CD14-positive monocyte (primary cell): ENCODE results near the gene TLE7. TPM values are rescaled to one million over a fixed set of nuclear protein-coding genes. Genes with fewer than 3 reads are reported as not detected.

Source experiments
- DNase-seq, 3 donors: peaks; one replicate each; pipeline ENCODE4 v3.0.0-alpha.2; 2011 to 2022
- H2AFZ ChIP-seq: 2 replicates; pipeline ENCODE4 v1.6.0; 2012; ENCODE audit warnings: mild to moderate bottlenecking, low read depth, low read length, inconsistent platforms; ENCODE audit not compliant: insufficient read depth, poor library complexity, severe bottlenecking
- H3K27ac ChIP-seq, 2 donors: 1 replicate in 1 of 2; 2 replicates in 1 of 2; pipeline ENCODE4 v1.5.1; 2012 to 2013; ENCODE audit warnings: low read length in 2 of 2, control low read depth in 1 of 2, inconsistent platforms in 1 of 2, low read depth in 1 of 2, mild to moderate bottlenecking in 1 of 2
- H3K27me3 ChIP-seq, 2 donors: one replicate each; pipeline versions ENCODE4 v1.6.0 to v1.6.1; 2011 to 2013; ENCODE audit warnings: low read length in 2 of 2; ENCODE audit not compliant: control insufficient read depth in 2 of 2, insufficient read depth in 2 of 2
- H3K36me3 ChIP-seq, 2 donors: replicated peaks in 1 of 2; 1 replicate in 1 of 2; 2 replicates in 1 of 2; pipeline versions ENCODE4 v1.5.1 to v1.6.1; 2012 to 2013; ENCODE audit warnings: low read length in 2 of 2, control low read depth in 1 of 2, inconsistent platforms in 1 of 2, mild to moderate bottlenecking in 1 of 2; ENCODE audit not compliant: insufficient read depth in 2 of 2, control insufficient read depth in 1 of 2
- H3K4me1 ChIP-seq, 2 donors: 1 replicate in 1 of 2; 2 replicates in 1 of 2; pipeline versions ENCODE4 v1.5.1 to v1.6.1; 2012 to 2013; ENCODE audit warnings: low read length in 2 of 2, control low read depth in 1 of 2, inconsistent platforms in 1 of 2, mild to moderate bottlenecking in 1 of 2, moderate library complexity in 1 of 2; ENCODE audit not compliant: insufficient read depth in 2 of 2, control insufficient read depth in 1 of 2
- H3K4me2 ChIP-seq: replicated peaks from 2 replicates; pipeline ENCODE3; 2012; ENCODE audit warnings: low read length, moderate library complexity, mild to moderate bottlenecking; ENCODE audit not compliant: poor library complexity, severe bottlenecking; ENCODE audit errors: extremely low read depth
- H3K4me3 ChIP-seq, 3 experiments: fragments of 200-600 bp in 1 of 3; sonication (generic) in 1 of 3; replicated peaks in 1 of 3; 1 replicate in 2 of 3; 2 replicates in 1 of 3; pipeline ENCODE4 v1.5.1; 2011 to 2013; ENCODE audit warnings: low read length in 3 of 3, mild to moderate bottlenecking in 3 of 3, control low read depth in 2 of 3, low read depth in 2 of 3, inconsistent platforms in 1 of 3, moderate library complexity in 1 of 3
- H3K79me2 ChIP-seq: 2 replicates; pipeline ENCODE4 v1.6.0; 2012; ENCODE audit warnings: mild to moderate bottlenecking, control low read depth, inconsistent platforms, low read length, moderate library complexity; ENCODE audit not compliant: insufficient read depth
- H3K9ac ChIP-seq: 2 replicates; pipeline ENCODE4 v1.6.0; 2017; ENCODE audit warnings: low read length, mild to moderate bottlenecking; ENCODE audit not compliant: insufficient read depth, poor library complexity, severe bottlenecking
- H3K9me3 ChIP-seq, 2 donors: replicated peaks in 1 of 2; 1 replicate in 1 of 2; 2 replicates in 1 of 2; pipeline versions ENCODE4 v1.5.1 to v1.6.1; 2012 to 2013; ENCODE audit warnings: low read length in 2 of 2, control low read depth in 1 of 2; ENCODE audit not compliant: control insufficient read depth in 1 of 2, insufficient read depth in 1 of 2
- H4K20me1 ChIP-seq: 2 replicates; pipeline ENCODE4 v1.6.0; 2012; ENCODE audit warnings: mild to moderate bottlenecking, low read length, control low read depth, moderate library complexity; ENCODE audit not compliant: insufficient read depth
- H3K27ac Mint-ChIP-seq, 7 donors: one replicate each; pipeline ENCODE4 v1.8.0; 2020; ENCODE audit warnings: mild to moderate bottlenecking in 7 of 7, mixed read lengths in 7 of 7, moderate library complexity in 6 of 7, inconsistent platforms in 2 of 7
- H3K27me3 Mint-ChIP-seq, 3 donors: one replicate each; pipeline ENCODE4 v1.8.0; 2021 to 2022; ENCODE audit warnings: low read depth in 3 of 3, mild to moderate bottlenecking in 3 of 3, mixed read lengths in 3 of 3, moderate library complexity in 3 of 3, inconsistent platforms in 1 of 3
- H3K36me3 Mint-ChIP-seq, 2 donors: one replicate each; pipeline ENCODE4 v1.8.0; 2020; ENCODE audit warnings: mixed read lengths in 2 of 2, inconsistent platforms in 1 of 2, mild to moderate bottlenecking in 1 of 2
- H3K4me1 Mint-ChIP-seq: one replicate; pipeline ENCODE4 v1.8.0; 2020; ENCODE audit warnings: mild to moderate bottlenecking, mixed read lengths
- H3K4me3 Mint-ChIP-seq, 2 donors: one replicate each; pipeline ENCODE4 v1.8.0; 2020; ENCODE audit warnings: mild to moderate bottlenecking in 2 of 2, mixed read lengths in 2 of 2, moderate library complexity in 1 of 2
- H3K9me3 Mint-ChIP-seq, 7 donors: one replicate each; pipeline ENCODE4 v1.8.0; 2020 to 2022; ENCODE audit warnings: mixed read lengths in 7 of 7, mild to moderate bottlenecking in 6 of 7, moderate library complexity in 6 of 7, inconsistent platforms in 2 of 7
- WGBS: methylation state at CpG from one replicate; pipeline ENCODE4 v1.1.5; 2013; ENCODE audit warnings: missing lambda C conversion rate; ENCODE audit not compliant: insufficient coverage; 5-methylcytosine and 5-hydroxymethylcytosine counted together
- intact Hi-C, 2 donors: fragments of 100-400 bp; cut with micrococcal nuclease; formaldehyde crosslinking; loops; one replicate each; pipeline versions ENCODE4 v1.15.0 to v1.15.1; 2023
- polyA plus RNA-seq, 3 donors: library from polyadenylated mRNA; depleted of rRNA in 1 of 3; unstranded in 2 of 3; stranded (reverse) in 1 of 3; fragments of 300-500 nt in 2 of 3; fragments of >200 nt in 1 of 3; fragmentation: Illumina TruSeq in 2 of 3; gene quantifications; 1 replicate in 2 of 3; 2 replicates in 1 of 3; pipeline ENCODE4 v1.2.3, GENCODE V29; 2012 to 2021
- TF ChIP-seq, protein P1 (sequence below): fragments of 200-600 bp; IDR thresholded peaks from one replicate; pipeline ENCODE4 v1.8.0; 2022; ENCODE audit warnings: antibody characterized with exemption, mild to moderate bottlenecking

TLE7 gene
- polyA plus RNA-seq, 3 donors, result not detected

DNA sequence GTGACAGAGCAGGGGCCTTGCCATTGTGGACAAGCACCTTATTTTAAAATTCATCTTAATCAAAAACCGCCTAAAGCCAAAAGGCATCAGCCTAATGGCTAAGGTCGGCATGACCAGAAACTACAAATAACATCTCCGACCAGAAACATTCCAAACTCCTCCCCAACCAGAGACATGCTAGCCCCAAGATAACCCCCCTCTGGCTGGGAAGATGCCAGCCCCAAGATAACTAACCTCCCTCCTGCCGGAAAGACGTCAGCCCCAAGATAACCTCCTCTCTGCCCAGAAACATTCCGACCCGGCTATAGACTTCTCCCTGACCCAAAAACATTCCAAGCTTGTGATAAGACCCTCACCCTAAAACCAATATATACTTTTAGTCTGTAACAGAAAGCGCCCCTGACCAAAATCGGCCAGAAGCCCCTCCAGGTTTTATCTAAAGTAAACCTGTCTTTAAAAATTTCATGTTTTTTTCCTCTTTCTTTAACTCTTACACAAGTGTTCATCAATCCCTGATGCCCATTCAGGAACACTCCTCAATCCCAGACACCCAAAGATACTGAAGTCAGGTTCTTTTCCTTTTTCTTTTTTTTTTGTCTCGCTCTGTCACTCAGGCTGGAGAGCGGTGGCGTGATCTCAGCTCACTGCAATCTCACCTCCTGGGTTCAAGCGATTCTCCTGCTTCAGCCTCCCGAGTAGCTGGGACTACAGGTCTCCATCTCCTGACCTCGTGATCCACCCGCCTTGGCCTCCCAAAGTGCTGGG lies 32.7 kb downstream of the TLE7 start:
- peaks cover 0 to 14% of the 10 kb centered on the region in 2 donors for H3K27me3 ChIP-seq
- H4K20me1 ChIP-seq, result no peaks in the 10 kb centered on the region
- H3K27ac ChIP-seq, result no peak overlapping the region
- H3K9me3 ChIP-seq, result peaks cover 10 to 11% of the 10 kb centered on the region in 2 donors
- H3K4me1 Mint-ChIP-seq, result peaks cover 6% of the 10 kb centered on the region
- H3K36me3 Mint-ChIP-seq, result no peaks in the 10 kb centered on the region
- WGBS, result 79% methylated on average over 15 of the region's 16 CpGs
- intact Hi-C loops, result no loop called here
- H3K9me3 Mint-ChIP-seq, result peaks cover 3 to 19% (median 12%) of the 10 kb centered on the region in 7 donors
- H3K36me3 ChIP-seq, result no peaks in the 10 kb centered on the region
- no peak overlapping the region for H3K4me3 ChIP-seq
- no peaks in the 10 kb centered on the region for H3K4me1 ChIP-seq
- peak overlapping the region in 1 of 7 donors; percentile 5 for H3K27ac Mint-ChIP-seq
- H3K9ac ChIP-seq, result no peak overlapping the region
- H2AFZ ChIP-seq, result no peak overlapping the region
- peak overlapping the region in 1 of 2 donors; percentile 22 for H3K4me3 Mint-ChIP-seq
- H3K4me2 ChIP-seq, result no peak overlapping the region
- TF ChIP-seq, protein P1, sequence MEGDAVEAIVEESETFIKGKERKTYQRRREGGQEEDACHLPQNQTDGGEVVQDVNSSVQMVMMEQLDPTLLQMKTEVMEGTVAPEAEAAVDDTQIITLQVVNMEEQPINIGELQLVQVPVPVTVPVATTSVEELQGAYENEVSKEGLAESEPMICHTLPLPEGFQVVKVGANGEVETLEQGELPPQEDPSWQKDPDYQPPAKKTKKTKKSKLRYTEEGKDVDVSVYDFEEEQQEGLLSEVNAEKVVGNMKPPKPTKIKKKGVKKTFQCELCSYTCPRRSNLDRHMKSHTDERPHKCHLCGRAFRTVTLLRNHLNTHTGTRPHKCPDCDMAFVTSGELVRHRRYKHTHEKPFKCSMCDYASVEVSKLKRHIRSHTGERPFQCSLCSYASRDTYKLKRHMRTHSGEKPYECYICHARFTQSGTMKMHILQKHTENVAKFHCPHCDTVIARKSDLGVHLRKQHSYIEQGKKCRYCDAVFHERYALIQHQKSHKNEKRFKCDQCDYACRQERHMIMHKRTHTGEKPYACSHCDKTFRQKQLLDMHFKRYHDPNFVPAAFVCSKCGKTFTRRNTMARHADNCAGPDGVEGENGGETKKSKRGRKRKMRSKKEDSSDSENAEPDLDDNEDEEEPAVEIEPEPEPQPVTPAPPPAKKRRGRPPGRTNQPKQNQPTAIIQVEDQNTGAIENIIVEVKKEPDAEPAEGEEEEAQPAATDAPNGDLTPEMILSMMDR, result no peak
- peaks cover 17 to 56% (median 23%) of the 10 kb centered on the region in 3 donors for H3K27me3 Mint-ChIP-seq
- H3K79me2 ChIP-seq, result no peaks in the 10 kb centered on the region
- no peak for DNase-seq

GRCh38 chr16:71408536-71408935 lies 33.3 kb downstream of the TLE7 start:
- intact Hi-C loops, result no loop called here
- H3K9ac ChIP-seq, result no peak overlapping the region
- H3K27ac ChIP-seq, result no peak overlapping the region
- 80% methylated on average over 1 of the region's 3 CpGs for WGBS
- peaks cover 16 to 18% of the 10 kb centered on the region in 2 donors for H3K9me3 ChIP-seq
- no peaks in the 10 kb centered on the region for H3K79me2 ChIP-seq
- H3K27ac Mint-ChIP-seq, result no peak overlapping the region
- peaks cover 0 to 14% of the 10 kb centered on the region in 2 donors for H3K27me3 ChIP-seq
- H3K4me1 Mint-ChIP-seq, result peaks cover 6% of the 10 kb centered on the region
- H3K4me3 ChIP-seq, result no peak overlapping the region
- peaks cover 21 to 57% (median 24%) of the 10 kb centered on the region in 3 donors for H3K27me3 Mint-ChIP-seq
- H3K4me1 ChIP-seq, result no peaks in the 10 kb centered on the region
- H3K36me3 ChIP-seq, result no peaks in the 10 kb centered on the region
- no peak for DNase-seq
- no peaks in the 10 kb centered on the region for H3K36me3 Mint-ChIP-seq
- H2AFZ ChIP-seq, result no peak overlapping the region
- peaks cover 4 to 26% (median 17%) of the 10 kb centered on the region in 7 donors for H3K9me3 Mint-ChIP-seq
- TF ChIP-seq, protein P1, result no peak
- no peaks in the 10 kb centered on the region for H4K20me1 ChIP-seq
- no peak overlapping the region for H3K4me3 Mint-ChIP-seq
- H3K4me2 ChIP-seq, result no peak overlapping the region
